K562 (cell line): Measurements from ENCODE around the gene GDPD2. TPM values are rescaled to one million over a fixed set of nuclear protein-coding genes. Genes with fewer than 3 reads are reported as not detected.

ENCODE experiments used
- ATAC-seq: fragments of 200-7000 bp; cut with Tn5 transposase; 3 replicates; pipeline ENCODE4 v1.9.1; 2020; ENCODE audit warnings: moderate library complexity
- BruUV-seq: library from RNA; stranded (reverse); fragments of 400-500 nt; replicated peaks from 2 replicates; lab custom pipeline; 2021; lab: Mats Ljungman, UMichigan
- CTCF ChIA-PET: fragments of 300-600 bp; formaldehyde crosslinking; extraction: SDS; loops from one replicate; lab custom pipeline; 2021; ENCODE audit warnings: low intra/inter-chr PET ratio; lab: Yijun Ruan, JAX
- POLR2A ChIA-PET: fragments of 300-600, 350-650 bp; sonication (Branson Sonifier 250); formaldehyde crosslinking; extraction: SDS; loops from one replicate; lab custom pipeline; 2021; ENCODE audit warnings: antibody characterized with exemption, inconsistent platforms; lab: Yijun Ruan, JAX
- DNase-seq, 4 experiments: peaks; one replicate each; pipeline versions ENCODE4 v3.0.0 to v3.0.0-alpha.2; 2011 to 2018; ENCODE audit warnings: low spot score in 3 of 4, mixed read lengths in 3 of 4; ENCODE audit errors: extremely low read depth in 1 of 4
- FAIRE-seq: peaks from 2 replicates; lab custom pipeline; 2011; peaks lifted over from hg19 to GRCh38; lab: Jason Lieb, UNC
- H2AFZ ChIP-seq: 2 replicates; pipeline ENCODE4 v1.6.0; 2011; ENCODE audit warnings: low read depth, low read length, control low read depth, inconsistent platforms
- H3K27ac ChIP-seq: fragments of 200-600 bp; 3 replicates; pipeline ENCODE4 v1.8.0; 2011; ENCODE audit warnings: low read depth, mild to moderate bottlenecking, control low read depth, inconsistent platforms, low read length, moderate library complexity, mixed read lengths; ENCODE audit errors: extremely low read depth
- H3K27me3 ChIP-seq, 2 experiments: fragments of 300-600 bp in 1 of 2; 2 replicates in 1 of 2; 3 replicates in 1 of 2; pipeline versions ENCODE4 v1.6.0 to v1.8.0; 2011; ENCODE audit warnings: inconsistent platforms in 2 of 2, low read length in 2 of 2, mild to moderate bottlenecking in 1 of 2, mixed read lengths in 1 of 2, moderate library complexity in 1 of 2; ENCODE audit not compliant: control insufficient read depth in 2 of 2, insufficient read depth in 2 of 2
- H3K36me3 ChIP-seq: fragments of 300-600 bp; 3 replicates; pipeline ENCODE4 v1.8.0; 2011; ENCODE audit warnings: mild to moderate bottlenecking, low read length, inconsistent platforms; ENCODE audit not compliant: control insufficient read depth, insufficient read depth
- H3K4me1 ChIP-seq, 2 experiments: fragments of 200-600 bp in 1 of 2; replicated peaks in 1 of 2; 2 replicates in 1 of 2; 3 replicates in 1 of 2; pipeline versions ENCODE4 v1.5.1 to v1.8.0; 2011; ENCODE audit warnings: inconsistent platforms in 2 of 2, low read length in 2 of 2, mild to moderate bottlenecking in 1 of 2, mixed read lengths in 1 of 2, moderate library complexity in 1 of 2; ENCODE audit not compliant: control insufficient read depth in 2 of 2, insufficient read depth in 2 of 2
- H3K4me2 ChIP-seq: 2 replicates; pipeline ENCODE4 v1.6.1; 2011; ENCODE audit warnings: low read length, control low read depth, inconsistent platforms, mixed read lengths; ENCODE audit not compliant: insufficient read depth
- H3K4me3 ChIP-seq: fragments of 200-600 bp; sonication (generic), shearing (Covaris generic); 2 replicates; pipeline ENCODE4 v1.5.1; 2016; ENCODE audit warnings: control low read depth, inconsistent platforms
- H3K79me2 ChIP-seq: fragments of 200-600 bp; 3 replicates; pipeline ENCODE4 v1.8.0; 2011; ENCODE audit warnings: low read length, inconsistent platforms; ENCODE audit not compliant: control insufficient read depth, insufficient read depth
- H3K9ac ChIP-seq, 2 experiments: 2 replicates each; pipeline versions ENCODE4 v1.6.0 to v1.6.1; 2011; ENCODE audit warnings: low read depth in 2 of 2, low read length in 2 of 2, control low read depth in 1 of 2, inconsistent platforms in 1 of 2, mild to moderate bottlenecking in 1 of 2, mixed read lengths in 1 of 2; ENCODE audit not compliant: insufficient read depth in 1 of 2
- H3K9me1 ChIP-seq: one replicate; pipeline ENCODE4 v1.6.0; 2011; ENCODE audit warnings: inconsistent platforms, mild to moderate bottlenecking, low read length, moderate library complexity; ENCODE audit not compliant: control insufficient read depth, insufficient read depth
- H3K9me3 ChIP-seq: replicated peaks from 2 replicates; pipeline ENCODE4 v1.5.1; 2011; ENCODE audit warnings: low read depth, low read length, inconsistent platforms; ENCODE audit not compliant: control insufficient read depth, insufficient read depth
- H4K20me1 ChIP-seq: replicated peaks from 2 replicates; pipeline ENCODE4 v1.6.1; 2011; ENCODE audit warnings: low read length, inconsistent platforms, mixed read lengths; ENCODE audit not compliant: control insufficient read depth, insufficient read depth
- DNMT1 ChIP-seq: fragments of 450-650 bp; IDR thresholded peaks from 2 replicates; pipeline ENCODE4 v1.6.1; 2016; ENCODE audit warnings: antibody characterized with exemption, mild to moderate bottlenecking
- NFIC ChIP-seq: fragments of 450-650 bp; IDR thresholded peaks from 2 replicates; pipeline ENCODE4 v1.6.1; 2017; ENCODE audit warnings: mild to moderate bottlenecking, inconsistent platforms
- RFX1 ChIP-seq: fragments of 450-650 bp; IDR thresholded peaks from 2 replicates; pipeline ENCODE4 v1.6.1; 2016; ENCODE audit warnings: mild to moderate bottlenecking, moderate library complexity
- ZFP30 ChIP-seq: fragments of 250-450 bp; sonication (Bioruptor Pico); IDR thresholded peaks from 2 replicates; pipeline ENCODE4 v1.8.0; 2022; ENCODE audit warnings: moderate library complexity, mild to moderate bottlenecking, inconsistent platforms, borderline replicate concordance
- WGBS: fragments of 100-300 bp; shearing (Covaris generic); methylation state at CpG from one replicate; pipeline ENCODE4 v1.1.6; 2016; ENCODE audit warnings: low coverage, mixed read lengths; ENCODE audit not compliant: insufficient coverage; ENCODE audit errors: missing lambda C conversion rate; 5-methylcytosine and 5-hydroxymethylcytosine counted together
- in situ Hi-C: fragments of 300-500 bp; cut with MboI; formaldehyde crosslinking; loops from 4 replicates; pipeline ENCODE4 v1.15.0; 2018; ENCODE audit warnings: inconsistent platforms, mixed read lengths
- intact Hi-C: fragments of 100-400 bp; cut with micrococcal nuclease; formaldehyde crosslinking; loops from 2 replicates; pipeline ENCODE4 v1.14.2; 2022
- polyA plus RNA-seq, 8 experiments: library from polyadenylated mRNA; depleted of rRNA in 4 of 8; stranded (reverse) in 5 of 8; unstranded in 3 of 8; fragments of >200 nt; fragmentation: Nextera tagmentation in 2 of 8; fragmentation: Illumina TruSeq in 1 of 8; extraction: Ambion mirVana in 2 of 8; extraction: Trizol in 1 of 8; gene quantifications; 2 replicates each; pipeline versions ENCODE4 v1.2.1 to v1.2.3, GENCODE V29; 2011 to 2014; ENCODE audit warnings: inconsistent platforms in 1 of 8, missing spikeins in 1 of 8
- total RNA-seq, 7 experiments: library from RNA; depleted of rRNA in 6 of 7; stranded (reverse); fragments of >200 nt in 6 of 7; fragmentation: Illumina TruSeq in 2 of 7; extraction: Trizol in 2 of 7; gene quantifications; 2 replicates each; pipeline versions ENCODE4 v1.2.1 to v1.2.3, GENCODE V29; 2011 to 2021; ENCODE audit warnings: low replicate concordance in 1 of 7

Gene GDPD2
- total and polyA plus RNA-seq, 9 of the 15 experiments (the other 6 are each of a cell fraction or from before 2014, with no cell fraction given) = not detected

DNA sequence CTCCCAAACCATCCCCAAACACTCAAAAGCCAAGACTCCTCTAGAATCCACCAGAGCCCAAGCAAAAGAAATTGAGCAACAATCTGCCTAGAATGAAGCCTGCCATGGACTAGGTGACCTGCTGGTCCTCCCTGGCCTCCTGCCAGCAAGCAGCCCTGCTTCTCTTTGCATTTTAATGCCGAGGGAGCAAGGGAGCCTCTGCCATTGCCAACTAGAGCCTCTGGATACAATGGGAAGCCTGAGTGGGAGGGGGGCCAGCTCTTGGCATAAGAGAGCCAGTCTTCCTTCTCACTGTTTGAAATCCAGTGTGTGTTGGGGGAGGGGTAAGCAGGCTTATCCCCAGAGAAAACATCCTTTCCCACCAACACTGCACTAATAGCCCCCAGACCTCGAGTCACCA lies 1.5 kb upstream of the GDPD2 start:
- Histone ChIP-seq H3K4me3 (no peak overlapping the region), H2AFZ (no peak overlapping the region), H3K27me3 (no peaks in the 10 kb centered on the region; a peak in 1 of 5 replicates), H3K4me1 (no peaks in the 10 kb centered on the region; a peak in 1 of 5 replicates), H3K4me2 (no peak overlapping the region), H3K36me3 (peaks cover 26% of the 10 kb centered on the region; the same call in 2 of the 3 replicates)
- intact Hi-C loops (no loop called here), in situ Hi-C loops (no loop called here)
- WGBS = 41% methylated on average over 2 of the region's 2 CpGs
- ATAC-seq (no peak), DNase-seq (no peak)
- POLR2A ChIA-PET = interaction anchor here (1.0 kb wide), 1 partner anchor 16 kb away, joined by 3 read pairs; no protein-coding TSS in a partner anchor
- no TSS peak for BruUV-seq
- CTCF ChIA-PET = no interaction called here
- TF ChIP-seq DNMT1 (no peak), NFIC (peak; percentile 37; the same call in 1 of the 2 replicates)
- TF ChIP-seq, all 486 proteins: peak for 1
- no peaks in the 10 kb centered on the region for H3K9me3 ChIP-seq
- no peaks in the 10 kb centered on the region for H4K20me1 ChIP-seq
- H3K9me1 ChIP-seq = no peaks in the 10 kb centered on the region
- H3K9ac ChIP-seq = no peak overlapping the region
- H3K79me2 ChIP-seq = no peaks in the 10 kb centered on the region
- FAIRE-seq = no peak
- H3K27ac ChIP-seq = no peak overlapping the region

DNA sequence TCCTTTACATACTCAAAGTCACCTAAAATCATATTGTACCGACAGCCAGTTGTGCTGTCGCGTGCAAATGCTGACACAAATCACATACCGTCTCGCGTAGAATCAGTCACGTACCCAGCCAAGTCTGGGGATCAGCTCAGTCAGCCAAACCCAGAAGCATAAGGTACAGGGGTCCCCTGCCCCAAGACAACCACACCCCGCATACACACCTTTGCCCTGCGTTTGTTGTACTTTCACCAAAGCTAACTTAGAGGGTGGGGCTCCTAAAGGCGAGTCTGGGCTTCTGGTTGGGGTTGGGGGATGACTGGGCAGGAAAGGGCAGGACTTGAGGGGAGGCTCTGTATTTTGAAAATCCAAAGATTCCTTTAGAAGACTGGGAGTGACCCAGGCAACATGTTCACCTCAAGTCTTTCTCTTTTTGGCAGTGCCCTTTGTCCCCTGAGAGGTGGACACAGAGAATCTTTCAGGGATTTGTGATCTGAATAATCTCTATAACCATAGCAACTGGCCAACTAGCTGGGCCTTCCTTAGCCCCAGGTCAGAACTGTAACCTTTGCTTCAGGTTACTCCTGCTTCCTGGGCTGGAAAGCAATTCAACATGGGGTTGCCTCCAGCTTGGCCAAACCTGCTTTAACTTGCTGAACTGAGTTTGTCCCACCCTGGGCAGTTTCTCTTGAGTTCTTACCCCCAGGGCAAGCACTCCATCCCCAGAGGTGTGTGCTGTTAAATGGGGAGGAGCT lies 992 bp downstream of the GDPD2 start:
- 44% methylated on average over 10 of the region's 10 CpGs for WGBS

More for the DNA sequence above, 992 bp downstream of the GDPD2 start:
- Histone ChIP-seq H3K27ac (no peak overlapping the region), H3K9me3 (no peaks in the 10 kb centered on the region), H3K4me2 (no peak overlapping the region), H2AFZ (no peak overlapping the region), H3K4me3 (no peak overlapping the region), H3K36me3 (peaks cover 11% of the 10 kb centered on the region; the same call in 1 of the 3 replicates), H3K79me2 (no peaks in the 10 kb centered on the region), H3K4me1 (no peaks in the 10 kb centered on the region; a peak in 1 of 5 replicates), H3K27me3 (no peaks in the 10 kb centered on the region; a peak in 1 of 5 replicates), H3K9me1 (no peaks in the 10 kb centered on the region), H3K9ac (no peak overlapping the region; a peak in 1 of 4 replicates), H4K20me1 (no peaks in the 10 kb centered on the region)
- ChIA-PET POLR2A (interaction anchor here (1.1 kb wide), 1 partner anchor 10 kb away, joined by 3 read pairs; no protein-coding TSS in a partner anchor), CTCF (no interaction called here)
- FAIRE-seq (no peak), DNase-seq (no peak), ATAC-seq (no peak)
- TF ChIP-seq RFX1 (peak; percentile 37; the same call in 1 of the 2 replicates), ZFP30 (CRISPR knock-in tag) (no peak)
- no TSS peak for BruUV-seq
- intact Hi-C loops = no loop called here
- in situ Hi-C loops = no loop called here
